Limb (tissue), 2 donors: ENCODE measurements around the gene GGT5.
"Not testable (repeated sequence)": the region's sequence is repeated elsewhere in the genome, so short reads cannot be mapped to it uniquely, and the experiment has no call there.

Experiments
- DNase-seq, 2 donors: peaks; one replicate each; pipeline ENCODE4 v3.0.0-alpha.2; 2016; ENCODE audit errors: extremely low spot score in 2 of 2

Gene GGT5

DNA sequence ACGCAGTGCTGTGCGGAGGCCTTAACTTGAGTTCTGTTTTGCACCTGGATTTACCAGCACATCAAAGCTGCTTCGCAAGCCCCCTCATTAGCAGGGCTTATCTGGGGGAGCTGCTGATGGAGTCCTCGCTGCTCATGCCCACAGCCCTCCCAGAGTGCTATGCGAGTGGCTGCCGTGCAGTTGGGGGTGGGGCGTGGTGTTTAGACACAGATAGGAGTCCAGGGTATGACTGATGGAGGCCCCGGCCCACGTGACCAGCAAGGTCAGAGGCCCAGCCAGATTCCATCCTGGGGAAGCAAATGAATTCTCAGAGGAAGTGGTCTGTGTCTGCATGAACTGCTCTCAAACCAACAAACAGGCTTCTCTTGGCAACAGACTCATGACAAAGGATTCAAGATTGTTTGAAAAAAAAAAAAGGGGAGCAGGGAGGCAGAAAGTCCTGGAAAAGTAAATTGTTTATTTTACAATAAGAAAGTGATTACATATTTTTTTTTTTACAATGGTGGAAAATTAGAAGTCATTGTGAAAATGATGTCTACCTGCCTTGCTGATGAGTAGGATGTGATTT is 19.5 kb upstream of the GGT5 start:
- not testable (repeated sequence) for DNase-seq

GRCh38 chr22:24263479-24263878 is 18.6 kb upstream of the GGT5 start:
- DNase-seq: not testable (repeated sequence)

DNA sequence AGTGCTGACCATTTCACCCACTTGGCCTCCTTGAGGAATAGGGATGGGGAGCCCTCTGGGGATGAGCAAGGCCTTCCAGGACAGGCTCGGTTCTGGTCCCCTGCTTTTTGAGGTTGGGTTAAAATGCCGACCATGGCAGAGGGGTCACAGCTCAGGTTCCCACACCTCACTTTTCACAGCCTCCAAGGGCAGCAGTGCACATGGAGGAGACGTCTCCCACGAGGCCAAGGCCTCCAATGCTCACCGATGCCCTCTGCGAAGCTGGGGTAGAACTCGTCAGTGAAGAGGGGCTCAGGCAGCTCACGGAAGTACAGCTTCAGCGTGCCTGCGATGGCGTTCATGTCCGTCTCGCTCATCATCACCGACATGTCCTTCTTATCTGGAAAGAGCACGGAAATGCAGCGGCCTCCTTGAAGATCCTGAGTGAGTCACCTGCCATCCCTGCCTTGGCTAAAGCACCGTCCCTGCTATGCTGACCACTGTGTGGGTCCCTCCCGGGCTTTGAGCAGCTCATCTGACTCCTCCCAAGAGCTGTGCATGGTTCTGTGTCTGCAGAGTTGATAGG is 17.4 kb upstream of the GGT5 start:
- not testable (repeated sequence) for DNase-seq

DNA sequence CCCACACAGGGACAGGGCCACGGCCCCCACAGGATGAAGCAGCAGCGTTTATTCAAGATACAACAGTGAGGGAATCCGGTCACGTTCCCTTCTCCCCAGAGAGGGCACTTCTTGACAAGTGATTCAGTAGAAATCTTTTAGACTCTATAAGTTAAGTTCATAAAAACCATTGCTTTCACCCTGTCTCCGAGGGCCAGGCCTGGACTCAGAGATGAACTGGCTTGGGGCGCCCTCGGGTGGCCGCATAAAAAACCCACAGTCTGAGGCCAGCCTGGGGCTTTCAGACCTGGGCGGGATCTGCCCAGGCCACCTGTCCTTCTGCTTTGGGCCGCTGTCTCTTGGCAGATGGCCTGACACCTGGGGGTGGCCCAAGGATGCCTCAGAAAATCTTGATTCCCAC is 14.6 kb upstream of the GGT5 start:
- peak; percentile 47 to 80 for DNase-seq

- not testable (repeated sequence) for DNase-seq
Observed at GRCh38 chr22:24256736-24257135, 11.9 kb upstream of the GGT5 start.

DNA sequence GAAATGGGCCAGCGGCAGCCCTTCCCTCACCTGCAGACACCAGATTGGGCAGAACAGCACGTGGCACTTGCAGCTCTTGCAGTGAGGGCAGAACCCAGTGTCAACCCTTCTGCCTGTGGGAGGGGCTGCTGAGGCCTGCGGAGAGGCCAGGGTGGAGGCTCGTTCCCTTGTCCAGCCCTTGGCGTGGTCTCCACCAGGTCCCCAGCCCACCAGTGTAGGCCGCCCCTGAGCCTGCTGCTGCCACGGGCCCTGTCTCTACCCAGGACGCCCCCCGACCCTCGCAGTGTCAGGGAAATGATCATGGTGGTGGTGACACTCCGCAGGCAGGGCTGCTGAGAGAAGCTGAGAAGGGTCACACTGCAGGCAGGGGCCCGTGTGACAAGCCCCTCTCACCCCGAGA is 11.3 kb upstream of the GGT5 start:
- DNase-seq: not testable (repeated sequence)

GRCh38 chr22:24253126-24253525 is 8.2 kb upstream of the GGT5 start:
- not testable (repeated sequence) for DNase-seq

DNA sequence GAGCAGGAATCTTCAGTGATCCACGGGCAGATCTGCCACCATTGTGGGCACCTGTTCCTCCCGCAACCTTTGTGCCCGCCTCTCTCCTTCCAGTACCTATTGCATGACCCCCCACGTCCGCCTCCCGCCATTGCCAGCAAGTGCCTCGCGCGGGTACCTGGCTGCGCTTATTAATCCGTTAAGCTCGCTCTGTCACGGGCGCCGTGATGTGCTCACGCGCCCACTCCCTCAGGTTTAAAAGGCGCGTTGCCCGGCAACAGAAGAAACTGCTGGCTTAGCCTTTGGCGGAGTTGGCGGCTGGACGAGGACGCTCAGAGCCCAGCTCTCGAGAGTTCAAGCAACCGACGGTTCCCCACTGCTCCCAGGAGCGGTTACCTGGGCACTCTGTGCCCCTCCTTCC is 6.4 kb upstream of the GGT5 start:
- DNase-seq: not testable (repeated sequence)

GRCh38 chr22:24249413-24249812 is 4.5 kb upstream of the GGT5 start:
- DNase-seq: not testable (repeated sequence)

DNA sequence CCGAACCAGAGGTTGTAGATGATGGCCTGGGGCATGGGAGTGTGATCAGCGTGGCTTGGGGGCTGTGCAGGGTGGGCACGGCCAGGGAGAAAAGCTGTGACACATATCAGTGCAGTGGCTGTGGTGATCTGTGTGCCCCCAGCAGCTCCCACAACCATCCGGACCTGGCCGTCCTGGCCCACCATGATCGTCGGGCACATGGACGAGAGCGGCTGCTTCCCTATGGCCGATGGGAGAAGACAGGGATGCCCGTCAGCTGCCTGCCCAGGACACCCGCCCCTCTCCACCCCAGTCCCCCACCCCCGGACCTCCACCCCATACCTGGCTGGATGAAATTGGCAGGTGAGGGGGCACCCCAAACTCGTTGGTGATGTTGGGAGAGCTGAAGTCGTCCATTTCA is 3.7 kb upstream of the GGT5 start:
- DNase-seq: not testable (repeated sequence)

DNA sequence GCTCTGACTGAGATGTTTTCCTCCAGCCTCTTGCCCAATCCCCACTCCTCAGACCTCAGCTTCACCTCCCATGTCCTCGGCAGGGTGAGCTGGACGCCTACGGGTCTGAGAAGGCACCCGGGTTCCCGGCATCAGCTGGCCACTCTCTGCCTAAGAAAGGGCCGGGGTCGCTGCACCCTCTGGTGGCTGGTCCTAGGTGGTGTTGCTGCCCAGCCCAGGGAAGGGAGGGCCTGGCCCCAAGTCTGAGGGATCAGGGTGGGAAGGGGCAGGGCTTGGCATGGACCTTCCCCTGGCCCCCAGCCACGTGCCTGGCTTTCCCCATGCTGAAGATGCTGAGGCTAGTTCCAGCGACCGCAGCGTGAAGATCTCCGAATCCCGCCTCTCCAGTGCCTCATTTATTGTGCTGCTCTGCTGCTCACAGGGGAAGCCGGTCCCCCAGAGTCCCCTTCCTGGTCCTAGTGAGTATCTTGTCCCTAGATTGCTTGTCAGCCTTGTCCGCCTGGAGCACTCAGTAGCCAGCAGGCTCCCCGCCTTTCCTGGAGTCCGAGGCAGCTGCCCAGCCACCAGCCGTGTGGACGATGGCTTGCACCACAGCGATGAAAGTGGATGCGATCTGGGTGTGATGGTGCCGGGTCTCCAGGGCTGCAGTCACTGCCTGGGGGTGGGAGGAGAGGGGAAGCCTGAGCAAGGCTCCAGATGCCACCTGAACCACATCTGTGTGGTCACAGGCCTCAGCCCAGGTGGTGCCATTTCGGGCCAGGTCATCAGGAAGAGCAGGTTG is 2.9 kb upstream of the GGT5 start:
- peak; percentile 80 to 89 for DNase-seq

DNA sequence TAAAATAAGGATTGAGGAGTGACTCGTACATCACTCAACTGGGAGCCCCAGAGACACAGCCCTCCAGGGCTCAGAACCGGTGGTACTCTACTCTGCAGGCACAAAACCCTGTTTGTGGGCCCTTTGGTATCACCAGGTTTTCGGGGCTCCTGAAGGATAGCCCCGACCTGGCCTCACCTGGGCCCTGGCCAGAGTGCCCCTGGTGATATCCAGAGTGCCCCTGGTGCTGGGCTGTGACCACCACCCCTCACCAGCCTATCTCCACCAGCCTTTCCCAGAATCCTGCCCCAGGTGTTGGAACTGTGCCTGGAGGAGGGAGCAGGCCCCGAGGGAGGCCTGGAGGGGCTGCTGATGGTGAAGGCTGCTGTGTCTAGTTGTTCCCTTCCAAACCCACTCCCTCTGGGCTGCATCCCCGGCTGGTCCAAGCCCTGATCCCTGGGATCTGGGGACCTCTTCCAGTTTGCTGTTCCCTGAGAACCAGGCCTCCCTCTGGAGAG is 2.2 kb upstream of the GGT5 start:
- peak in 1 of 2 donors; percentile 46 for DNase-seq

GRCh38 chr22:24245584-24246561 is 991 bp upstream of the GGT5 start:
- DNase-seq: peak in 1 of 2 donors; percentile 43

DNA sequence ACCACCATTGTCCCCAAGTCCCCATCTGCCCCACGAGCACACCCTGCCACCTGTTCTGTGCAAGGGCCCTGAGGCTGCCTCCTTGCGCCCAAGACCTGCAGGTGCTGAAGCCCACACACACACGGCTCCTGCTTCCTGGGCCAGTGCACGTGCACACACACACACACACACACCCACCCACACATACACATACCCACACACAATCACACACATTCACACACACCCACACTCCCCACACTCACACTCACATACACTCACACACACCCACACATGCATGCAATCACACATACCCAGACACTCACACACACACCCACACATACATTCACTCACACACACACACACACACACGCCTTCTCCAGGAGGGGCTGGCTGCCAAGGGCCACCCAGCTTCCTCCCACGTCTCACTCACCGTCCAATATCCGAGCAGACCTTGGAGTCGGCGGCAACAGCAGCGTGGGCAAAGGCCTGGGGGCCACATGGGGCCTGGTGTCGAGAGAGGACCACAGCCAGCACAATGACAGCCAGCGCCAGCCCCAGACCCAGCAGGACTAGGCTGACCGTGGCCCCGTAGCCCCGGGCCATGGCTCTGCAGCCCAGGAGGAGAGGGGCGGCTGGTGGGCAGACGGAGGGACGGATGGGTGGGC is 616 bp downstream of the GGT5 start:
- DNase-seq: peak in 1 of 2 donors; percentile 62

DNA sequence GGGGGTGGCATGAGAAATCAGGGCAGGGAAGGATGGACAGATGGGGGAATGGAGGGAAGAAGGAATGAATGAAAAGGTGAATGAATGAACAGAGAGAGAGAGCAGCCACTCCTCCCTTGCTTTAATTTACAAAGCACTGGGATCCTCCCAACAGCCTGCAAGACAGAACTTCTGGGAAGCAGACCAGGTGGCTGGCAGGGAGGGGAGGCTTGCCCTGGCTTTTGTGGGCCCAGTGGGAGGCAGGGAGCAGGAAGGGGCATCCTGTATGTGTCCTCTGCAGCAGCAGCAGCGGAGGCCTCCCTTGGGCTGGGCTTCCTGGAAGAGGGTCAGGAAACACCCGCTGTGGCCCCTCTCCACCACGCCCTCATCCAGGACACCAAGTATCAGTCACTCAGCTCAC is 1.5 kb downstream of the GGT5 start:
- DNase-seq: peak in 1 of 2 donors; percentile 44

- DNase-seq: not testable (repeated sequence)
Observed at GRCh38 chr22:24240985-24241692, 3.7 kb downstream of the GGT5 start.

- no peak for DNase-seq
Observed at GRCh38 chr22:24240381-24240780, 4.5 kb downstream of the GGT5 start.

- DNase-seq: not testable (repeated sequence)
Observed at GRCh38 chr22:24238101-24238694, 6.7 kb downstream of the GGT5 start.

GRCh38 chr22:24236656-24237055 is 8.2 kb downstream of the GGT5 start:
- no peak for DNase-seq

- no peak for DNase-seq
Observed at GRCh38 chr22:24235315-24235714, 9.6 kb downstream of the GGT5 start.
